Stimulated activated naive CD4-positive, alpha-beta T cell treated with Interleukin-2 at 50 U/mL for 16 hours (primary cell): ENCODE data around the gene GADD45A.
"Not testable (repeated sequence)": the region's sequence is repeated elsewhere in the genome, so short reads cannot be mapped to it uniquely, and the experiment has no call there.

Experiments used
- DNase-seq: peaks from one replicate; lab custom pipeline; 2025; lab: John Stamatoyannopoulos, UW

The GADD45A gene

GRCh38 chr1:67721650-67722291, 36.8 kb downstream of the GADD45A start:
- DNase-seq = no peak

- DNase-seq = no peak
Observed at GRCh38 chr1:67722292-67722944, 37.4 kb downstream of the GADD45A start.

GRCh38 chr1:67723126-67723525, 38.1 kb downstream of the GADD45A start:
- no peak for DNase-seq

- peak; percentile 3 for DNase-seq
Observed at GRCh38 chr1:67723620-67724019, 38.6 kb downstream of the GADD45A start.

- no peak for DNase-seq
Observed at GRCh38 chr1:67724928-67725560, 40.0 kb downstream of the GADD45A start.

GRCh38 chr1:67726224-67726623, 41.2 kb downstream of the GADD45A start:
- DNase-seq = no peak

- DNase-seq = no peak
Observed at GRCh38 chr1:67729872-67730271, 44.9 kb downstream of the GADD45A start.

- DNase-seq = not testable (repeated sequence)
Observed at GRCh38 chr1:67730312-67730711, 45.3 kb downstream of the GADD45A start.

GRCh38 chr1:67731322-67731721, 46.3 kb downstream of the GADD45A start:
- DNase-seq = no peak

- no peak for DNase-seq
Observed at GRCh38 chr1:67732750-67733151, 47.8 kb downstream of the GADD45A start.

GRCh38 chr1:67733681-67734322, 48.8 kb downstream of the GADD45A start:
- no peak for DNase-seq

- no peak for DNase-seq
Observed at GRCh38 chr1:67734323-67734690, 49.3 kb downstream of the GADD45A start.

- no peak for DNase-seq
Observed at GRCh38 chr1:67735206-67735605, 50.2 kb downstream of the GADD45A start.

- DNase-seq = peak; percentile 16
Observed at GRCh38 chr1:67735806-67736627, 51.0 kb downstream of the GADD45A start.

- DNase-seq = no peak
Observed at GRCh38 chr1:67736750-67737149, 51.7 kb downstream of the GADD45A start.

GRCh38 chr1:67737875-67738274, 52.9 kb downstream of the GADD45A start:
- no peak for DNase-seq
